GM10248 (cell line): ENCODE measurements around the gene C4BPA.

Experiments used
- CTCF ChIA-PET: fragments of 300-600 bp; sonication (Branson Sonifier 250); formaldehyde crosslinking; extraction: SDS; loops from one replicate; lab custom pipeline; 2021; ENCODE audit warnings: antibody characterized with exemption; lab: Yijun Ruan, JAX
- POLR2A ChIA-PET: fragments of 350-650 bp; sonication (Branson Sonifier 250); formaldehyde crosslinking; extraction: SDS; loops from one replicate; lab custom pipeline; 2020; ENCODE audit warnings: antibody characterized with exemption; lab: Yijun Ruan, JAX
- DNase-seq: peaks from one replicate; pipeline ENCODE4 v3.0.0; 2012; ENCODE audit errors: extremely low spot score
- CTCF ChIP-seq: IDR thresholded peaks from 2 replicates; pipeline ENCODE4 v1.5.1; 2012; ENCODE audit warnings: mild to moderate bottlenecking, low read depth; ENCODE audit errors: extremely low read depth, missing control alignments, control extremely low read depth

Gene C4BPA

GRCh38 chr1:207059881-207060280, 44.2 kb upstream of the C4BPA start:
- POLR2A ChIA-PET: no interaction called here
- no peak for DNase-seq
- no peak for TF ChIP-seq CTCF
- CTCF ChIA-PET: interaction anchor here (1.6 to 5.2 kb wide), 4 partner anchors 11 to 24 kb away, joined by 7 to 29 read pairs (median 10); no protein-coding TSS in a partner anchor

- no peak for TF ChIP-seq CTCF
- POLR2A ChIA-PET: no interaction called here
- DNase-seq: no peak
- CTCF ChIA-PET: interaction anchor here (0.8 to 5.2 kb wide), 4 partner anchors 12 to 439 kb away, joined by 3 to 29 read pairs (median 6); no protein-coding TSS in a partner anchor
These were observed 43.4 kb upstream of the C4BPA start for GRCh38 chr1:207060596-207060995.

GRCh38 chr1:207062058-207062457, 42.0 kb upstream of the C4BPA start:
- ChIA-PET POLR2A (no interaction called here), CTCF (interaction anchor here (1.0 to 5.2 kb wide), 3 partner anchors 13 to 22 kb away, joined by 4 to 29 read pairs (median 7); no protein-coding TSS in a partner anchor)
- no peak for DNase-seq
- no peak for TF ChIP-seq CTCF

GRCh38 chr1:207063014-207063413, 41.0 kb upstream of the C4BPA start:
- ChIA-PET POLR2A (no interaction called here), CTCF (interaction anchor here (1.0 to 5.2 kb wide), 3 partner anchors 10 to 16 kb away, joined by 3 to 29 read pairs (median 4); no protein-coding TSS in a partner anchor)
- DNase-seq: no peak
- TF ChIP-seq CTCF: no peak

- no peak for DNase-seq
- no peak for TF ChIP-seq CTCF
- CTCF ChIA-PET: no interaction called here
- POLR2A ChIA-PET: no interaction called here
These were observed 39.5 kb upstream of the C4BPA start for GRCh38 chr1:207064561-207064960.

GRCh38 chr1:207067185-207067584, 36.8 kb upstream of the C4BPA start:
- CTCF ChIA-PET: interaction anchor here (1.4 to 1.6 kb wide), 2 partner anchors 11 to 12 kb away, joined by 3 to 5 read pairs; no protein-coding TSS in a partner anchor
- POLR2A ChIA-PET: no interaction called here
- DNase-seq: no peak
- no peak for TF ChIP-seq CTCF

GRCh38 chr1:207067665-207068064, 36.4 kb upstream of the C4BPA start:
- ChIA-PET CTCF (interaction anchor here (1.0 to 1.6 kb wide), 3 partner anchors 11 to 85 kb away, joined by 3 to 5 read pairs (median 3); no protein-coding TSS in a partner anchor), POLR2A (no interaction called here)
- no peak for TF ChIP-seq CTCF
- no peak for DNase-seq
